GM19395 (cell line): ENCODE measurements around the gene SSBP2.
"Not testable (repeated sequence)": the region's sequence is repeated elsewhere in the genome, so short reads cannot be mapped to it uniquely, and the experiment has no call there.

Source experiments
- ATAC-seq: cut with Tn5 transposase; IDR thresholded peaks from one replicate; pipeline ENCODE4 v1.9.1; 2021; ENCODE audit warnings: mild to moderate bottlenecking, moderate library complexity; ENCODE audit not compliant: unreplicated experiment

SSBP2 gene

DNA sequence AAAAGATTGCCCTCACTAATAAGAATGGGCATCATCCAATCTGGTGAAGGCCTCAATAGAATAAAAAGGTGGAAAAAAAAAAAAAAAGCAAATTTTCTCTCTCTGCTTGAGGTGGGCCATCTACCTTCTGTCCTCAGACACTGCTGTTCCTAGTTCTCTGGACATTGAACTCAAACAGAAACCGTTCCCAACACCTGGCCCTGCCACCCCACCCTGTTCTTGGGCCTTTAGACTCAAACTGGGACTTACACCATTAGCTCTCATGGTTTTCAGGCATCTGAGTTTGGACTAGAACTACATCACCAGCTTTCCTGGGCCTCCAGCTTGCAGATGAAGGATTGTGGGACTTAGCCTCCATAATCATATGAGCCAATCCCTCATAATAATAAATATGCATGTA is 71.0 kb downstream of the SSBP2 start:
- ATAC-seq = no peak

DNA sequence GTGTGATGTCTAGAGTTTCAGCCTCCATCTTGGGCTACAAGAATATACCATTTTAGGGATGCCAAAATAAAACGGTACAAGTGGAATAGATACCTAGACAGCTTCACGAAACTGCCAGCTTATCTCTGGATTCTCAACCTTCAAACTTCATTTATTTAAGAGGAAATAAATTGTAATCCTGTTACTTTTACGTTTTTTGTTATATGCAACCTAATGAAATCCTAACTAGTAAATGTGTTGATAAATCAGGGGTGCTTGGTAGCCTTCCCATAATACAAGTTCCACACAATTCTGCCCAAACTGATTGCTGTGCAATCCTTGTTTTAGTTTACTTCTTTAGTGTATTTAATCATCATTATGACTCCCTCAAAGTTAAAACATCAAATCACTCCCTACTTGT is 75.5 kb downstream of the SSBP2 start:
- no peak for ATAC-seq

GRCh38 chr5:81665795-81666194 is 85.1 kb downstream of the SSBP2 start:
- ATAC-seq = no peak

GRCh38 chr5:81660624-81661023 is 90.3 kb downstream of the SSBP2 start:
- ATAC-seq = not testable (repeated sequence)

DNA sequence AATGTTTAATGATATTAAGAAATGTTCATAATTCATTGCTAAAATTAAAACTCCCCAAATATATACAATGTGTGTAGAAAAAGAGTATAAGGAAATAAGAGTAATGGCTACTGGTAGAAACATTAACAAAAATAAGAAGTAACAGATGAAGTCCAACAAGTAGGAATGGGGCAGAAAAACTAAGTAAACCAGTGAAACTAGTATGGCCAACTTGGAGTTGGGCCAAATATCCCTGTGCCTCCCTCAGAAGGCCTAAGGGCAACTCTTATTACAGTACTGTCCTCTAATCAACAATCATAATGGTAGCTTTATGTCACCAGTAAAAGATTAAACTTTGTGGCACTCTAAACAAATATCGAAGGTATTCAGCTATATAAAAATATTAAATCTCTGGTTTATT is 93.5 kb downstream of the SSBP2 start:
- no peak for ATAC-seq

DNA sequence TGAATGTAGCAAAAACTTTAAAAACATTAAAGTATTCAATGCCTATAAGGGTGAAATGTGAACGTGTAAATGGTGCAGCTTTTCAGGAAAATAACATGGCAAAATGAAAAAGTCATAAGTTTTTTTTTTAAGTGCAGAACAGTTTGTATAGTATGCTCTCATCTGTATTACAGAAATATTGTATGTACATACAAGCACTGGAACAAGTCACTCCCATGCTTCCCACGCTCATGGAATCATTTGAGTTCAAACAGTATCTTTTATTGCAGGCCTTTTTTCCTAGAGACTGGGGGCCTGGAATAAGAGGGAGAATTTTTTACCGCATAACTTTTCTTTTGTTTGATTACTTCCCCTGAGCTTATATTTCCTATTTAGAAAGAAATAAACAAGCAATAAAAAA is 94.1 kb downstream of the SSBP2 start:
- no peak for ATAC-seq

DNA sequence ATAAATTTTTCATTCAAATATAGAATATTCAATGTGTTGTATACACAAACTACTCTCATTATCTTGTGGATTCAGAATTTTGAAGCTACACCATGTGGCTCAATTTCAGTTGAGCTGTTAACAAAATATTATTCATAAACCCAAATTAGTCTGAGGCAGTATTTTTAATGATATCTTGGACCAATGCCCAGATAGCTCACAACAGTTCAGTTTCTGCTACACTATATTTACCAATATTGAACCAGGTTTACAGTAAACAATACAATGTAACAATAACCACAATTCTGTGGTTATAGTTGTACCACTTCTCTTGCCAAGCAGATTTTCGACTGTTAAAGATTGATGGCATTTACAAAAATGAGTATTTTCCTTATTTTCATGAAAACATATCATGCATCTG is 99.9 kb downstream of the SSBP2 start:
- no peak for ATAC-seq

GRCh38 chr5:81646469-81646995 is 104.4 kb downstream of the SSBP2 start:
- ATAC-seq = no peak

DNA sequence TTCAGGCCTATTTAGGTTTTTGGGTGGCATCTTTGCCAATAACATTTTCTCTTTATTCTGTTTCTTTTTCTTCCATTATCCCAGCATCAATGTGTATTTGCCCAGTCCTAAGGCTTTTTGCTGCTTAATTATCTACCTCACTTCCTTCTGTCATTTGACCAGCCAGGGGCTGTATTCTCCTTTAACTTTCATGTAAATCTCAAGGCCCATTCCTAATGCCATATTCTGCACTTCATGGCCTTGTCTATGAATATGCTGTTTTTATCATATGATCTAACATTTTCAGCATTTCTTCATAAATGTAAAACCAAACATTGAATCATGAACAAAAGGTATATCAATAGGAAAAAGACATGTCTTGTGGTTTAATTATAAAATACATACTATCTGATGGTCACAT is 108.7 kb downstream of the SSBP2 start:
- no peak for ATAC-seq

DNA sequence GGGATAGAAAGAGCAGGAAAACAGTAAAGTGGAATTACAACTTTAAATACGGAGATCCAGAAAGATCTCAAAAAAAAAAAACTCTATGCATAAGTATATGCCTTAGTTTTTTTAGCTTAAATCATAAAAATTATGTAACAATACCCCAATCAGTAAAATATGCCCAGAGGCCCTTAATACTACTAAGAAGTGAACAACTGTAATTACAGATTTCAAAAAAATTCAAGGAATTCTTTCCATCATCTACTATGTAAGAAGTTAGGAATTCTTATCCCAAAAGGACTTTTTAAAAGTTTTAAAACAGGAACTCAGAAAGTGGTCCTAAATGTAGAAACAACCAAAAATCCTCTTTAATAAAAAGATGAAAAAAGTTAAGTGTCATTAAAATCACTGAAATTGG is 111.3 kb downstream of the SSBP2 start:
- ATAC-seq = no peak

DNA sequence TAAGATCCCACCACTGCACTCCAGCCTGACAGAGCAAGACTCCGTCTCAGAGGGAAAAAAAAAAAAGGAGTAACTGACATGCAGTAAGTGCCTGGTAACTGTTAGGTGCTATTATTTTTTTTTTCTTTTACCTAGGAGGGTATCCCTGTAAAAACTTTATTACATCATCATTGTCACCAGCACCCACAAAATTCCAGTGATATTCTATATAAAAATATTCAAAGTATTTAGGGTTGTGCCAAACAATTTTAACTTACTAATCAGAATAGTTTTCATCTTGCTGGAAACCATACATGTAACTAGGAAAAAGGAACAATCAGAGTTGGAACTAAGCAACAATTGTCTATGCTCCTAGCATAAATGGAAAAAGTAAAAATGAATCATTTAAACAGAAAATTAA is 112.4 kb downstream of the SSBP2 start:
- no peak for ATAC-seq

- ATAC-seq = no peak
Measured at GRCh38 chr5:81633891-81634290, 117.0 kb downstream of the SSBP2 start.

DNA sequence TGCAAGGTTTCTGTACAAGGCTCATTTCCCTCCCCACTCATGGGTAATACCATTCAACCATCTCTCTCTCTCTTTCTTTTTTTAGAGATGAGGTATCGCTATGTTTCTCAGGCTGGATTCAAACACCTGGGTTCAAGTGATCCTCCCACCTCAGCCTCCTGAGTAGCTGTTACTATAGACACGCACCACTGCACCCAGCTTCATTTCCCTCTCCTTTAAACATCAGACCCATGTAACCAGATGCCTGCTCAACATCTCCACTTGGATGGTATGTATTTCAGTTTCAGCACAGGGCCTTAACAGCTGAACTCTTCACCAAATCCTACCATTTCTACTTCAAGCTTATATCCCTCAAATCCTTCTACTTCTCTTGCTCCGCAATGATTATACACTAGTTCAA is 117.4 kb downstream of the SSBP2 start:
- ATAC-seq = no peak

DNA sequence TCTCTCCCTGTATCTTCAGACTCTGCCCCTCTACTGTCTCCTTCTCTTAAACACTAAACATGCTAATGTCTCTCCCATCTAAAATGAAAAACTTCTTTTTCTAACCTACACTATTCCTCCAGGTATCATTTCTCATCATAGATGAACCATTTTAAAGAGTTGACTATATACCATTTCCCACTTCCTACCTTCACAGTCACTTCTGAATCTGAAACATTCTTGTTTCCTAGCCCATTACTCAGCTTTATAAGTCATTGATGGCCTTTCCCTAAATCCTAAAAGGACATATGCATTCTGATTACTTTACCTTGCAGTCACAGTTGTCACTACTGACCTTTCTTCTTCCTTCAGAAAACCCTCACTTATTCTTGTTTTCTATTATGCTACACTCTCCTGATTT is 118.2 kb downstream of the SSBP2 start:
- ATAC-seq = no peak

GRCh38 chr5:81631621-81632020 is 119.3 kb downstream of the SSBP2 start:
- no peak for ATAC-seq

DNA sequence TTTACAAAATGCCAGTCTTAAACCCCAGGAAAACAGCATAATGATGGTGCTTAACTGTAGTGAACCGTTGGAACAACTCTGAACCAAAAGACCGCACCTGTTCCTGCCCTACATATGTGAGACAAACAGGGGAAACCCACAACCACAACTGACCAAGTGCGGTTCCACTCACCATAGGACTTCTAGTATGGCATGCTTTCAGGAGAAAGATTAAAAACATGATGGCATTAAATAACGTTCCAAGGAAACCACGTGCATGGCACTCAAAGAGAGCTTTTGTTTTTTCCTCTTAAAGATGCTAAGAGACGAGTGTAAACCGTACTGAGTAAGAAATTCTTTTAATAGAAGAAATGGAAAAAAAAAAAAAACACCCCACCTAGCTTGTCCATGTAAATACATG is 119.8 kb downstream of the SSBP2 start:
- ATAC-seq = peak; percentile 85

DNA sequence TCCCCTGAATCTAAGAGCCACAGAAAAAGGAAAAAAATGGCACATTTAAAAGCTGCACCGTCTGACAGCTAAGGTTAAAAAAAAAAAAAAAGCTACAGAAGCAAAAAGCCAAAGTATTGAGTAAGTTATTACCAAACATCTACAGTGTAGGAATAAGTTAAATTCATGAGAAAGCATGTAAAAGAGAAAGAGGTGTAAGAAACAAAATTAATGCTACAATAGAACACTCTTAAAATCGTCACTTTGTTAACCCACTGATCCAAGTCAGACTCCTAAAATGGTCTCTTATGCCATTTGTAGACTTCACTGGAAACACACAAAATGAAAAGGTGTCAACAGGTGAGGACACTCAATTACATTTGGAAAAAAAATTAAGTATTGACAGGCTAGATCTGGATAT is 120.2 kb downstream of the SSBP2 start:
- no peak for ATAC-seq

- no peak for ATAC-seq
Measured at GRCh38 chr5:81629986-81630385, 120.9 kb downstream of the SSBP2 start.

GRCh38 chr5:81628061-81628460 is 122.8 kb downstream of the SSBP2 start:
- not testable (repeated sequence) for ATAC-seq

DNA sequence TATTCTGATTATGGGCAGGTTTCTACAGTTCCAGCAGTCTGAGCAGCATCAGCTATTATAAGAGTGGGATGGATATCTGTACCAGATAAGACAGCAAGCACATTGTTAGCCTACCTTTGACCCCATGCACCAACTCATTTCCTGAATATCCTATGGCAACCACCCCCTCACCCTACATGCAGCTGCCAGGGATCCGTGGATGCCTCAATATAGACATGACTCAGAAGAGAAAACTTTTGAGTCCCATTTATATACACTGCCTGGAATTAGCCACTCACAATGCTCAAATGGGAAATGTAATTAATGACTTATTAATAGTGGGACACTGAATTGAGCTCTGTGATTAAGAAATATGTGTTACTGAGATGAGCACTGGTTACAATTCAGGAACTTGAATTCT is 124.4 kb downstream of the SSBP2 start:
- ATAC-seq = no peak

DNA sequence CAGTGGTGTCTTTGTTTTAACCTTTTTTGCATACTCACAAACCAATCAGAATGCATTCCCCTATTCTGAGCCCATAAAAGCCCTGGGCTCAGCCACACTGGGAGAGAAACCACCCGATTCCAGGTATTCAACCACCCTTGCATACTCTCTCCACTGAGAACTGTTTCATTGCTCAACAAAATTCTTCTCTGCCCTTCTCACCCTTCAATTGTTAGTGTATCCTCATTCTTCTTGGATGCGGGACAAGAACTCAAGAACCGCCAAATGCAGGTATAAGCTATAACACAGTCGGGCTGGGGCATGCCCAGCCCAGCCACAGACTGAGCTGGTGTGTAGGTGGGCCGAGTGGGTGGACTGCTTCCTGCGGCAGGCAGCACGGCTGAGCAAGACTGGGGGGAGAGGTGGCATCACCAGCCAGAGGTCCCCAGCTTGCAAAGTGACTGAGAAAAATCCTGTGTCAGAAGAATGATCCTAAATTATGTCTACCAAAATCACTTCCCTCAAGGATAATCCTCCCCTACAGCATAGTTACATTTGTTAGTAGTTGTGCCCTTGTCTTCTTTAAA is 141.0 kb downstream of the SSBP2 start:
- no peak for ATAC-seq

GRCh38 chr5:81608976-81609375 is 141.9 kb downstream of the SSBP2 start:
- no peak for ATAC-seq

GRCh38 chr5:81607693-81608092 is 143.2 kb downstream of the SSBP2 start:
- no peak for ATAC-seq
